GM12878 (cell line): ENCODE results near the gene NSMCE1. TPM values are rescaled to one million over a fixed set of nuclear protein-coding genes. Genes with fewer than 3 reads are reported as not detected.

Experiments
- ATAC-seq: fragments of 200-7000 bp; cut with Tn5 transposase; 3 replicates; pipeline ENCODE4 v1.9.1; 2020; ENCODE audit warnings: mild to moderate bottlenecking, moderate library complexity
- BruUV-seq: library from RNA; stranded (reverse); fragments of 400-500 nt; replicated peaks from 2 replicates; lab custom pipeline; 2021; lab: Mats Ljungman, UMichigan
- CTCF ChIA-PET: fragments of 300-600 bp; sonication (Branson Sonifier 250); formaldehyde crosslinking; extraction: SDS; loops from one replicate; lab custom pipeline; 2021; ENCODE audit warnings: inconsistent platforms; lab: Yijun Ruan, JAX
- POLR2A ChIA-PET: fragments of 350-600 bp; formaldehyde crosslinking; extraction: SDS; loops from one replicate; lab custom pipeline; 2021; ENCODE audit warnings: inconsistent platforms; lab: Charles Lee
- RAD21 ChIA-PET: fragments of 300-600 bp; sonication (Branson Sonifier 250); formaldehyde crosslinking; loops from one replicate; lab custom pipeline; 2023; ENCODE audit warnings: antibody characterized with exemption; ENCODE audit not compliant: unreplicated experiment; lab: Charles Lee
- SMC1A ChIA-PET: fragments of 300-600 bp; sonication (Branson Sonifier 250); formaldehyde crosslinking; loops from one replicate; lab custom pipeline; 2023; ENCODE audit not compliant: unreplicated experiment, uncharacterized antibody; lab: Charles Lee
- DNase-seq: peaks from one replicate; pipeline ENCODE4 v3.0.0-alpha.2; 2011; ENCODE audit warnings: low read depth, low spot score
- FAIRE-seq: peaks from 3 replicates; lab custom pipeline; 2011; peaks lifted over from hg19 to GRCh38; lab: Jason Lieb, UNC
- H2AFZ ChIP-seq: 2 replicates; pipeline ENCODE4 v1.6.0; 2011; ENCODE audit warnings: low read depth, low read length, control low read depth; ENCODE audit not compliant: control insufficient read depth
- H3K27ac ChIP-seq: 2 replicates; pipeline ENCODE4 v1.5.1; 2011; ENCODE audit warnings: control low read depth; ENCODE audit not compliant: control insufficient read depth, insufficient read depth
- H3K27me3 ChIP-seq, 2 experiments: replicated peaks in 1 of 2; 2 replicates each; pipeline versions ENCODE4 v1.6.0 to v1.6.1; 2011; ENCODE audit warnings: low read length in 1 of 2; ENCODE audit not compliant: control insufficient read depth in 2 of 2, insufficient read depth in 2 of 2
- H3K36me3 ChIP-seq, 2 experiments: 2 replicates each; pipeline ENCODE4 v1.5.1; 2011; ENCODE audit warnings: low read length in 1 of 2; ENCODE audit not compliant: control insufficient read depth in 2 of 2, insufficient read depth in 2 of 2
- H3K4me1 ChIP-seq: 2 replicates; pipeline ENCODE4 v1.6.1; 2011; ENCODE audit warnings: mild to moderate bottlenecking, low read length, moderate library complexity, mixed read lengths; ENCODE audit not compliant: control insufficient read depth, insufficient read depth
- H3K4me2 ChIP-seq: 2 replicates; pipeline ENCODE4 v1.6.0; 2011; ENCODE audit warnings: control low read depth; ENCODE audit not compliant: control insufficient read depth, insufficient read depth
- H3K4me3 ChIP-seq: fragments of 200-600 bp; sonication (generic); 2 replicates; pipeline ENCODE4 v1.5.1; 2016
- H3K79me2 ChIP-seq: 2 replicates; pipeline ENCODE4 v1.6.0; 2011; ENCODE audit warnings: low read length; ENCODE audit not compliant: control insufficient read depth, insufficient read depth
- H3K9ac ChIP-seq: 2 replicates; pipeline ENCODE4 v1.8.0; 2011; ENCODE audit warnings: low read length, control low read depth, mixed read lengths; ENCODE audit not compliant: control insufficient read depth, insufficient read depth
- H3K9me3 ChIP-seq: replicated peaks from 3 replicates; pipeline ENCODE4 v1.5.1; 2011; ENCODE audit warnings: mild to moderate bottlenecking, low read length; ENCODE audit not compliant: control insufficient read depth, insufficient read depth
- H4K20me1 ChIP-seq: 2 replicates; pipeline ENCODE4 v1.6.0; 2011; ENCODE audit not compliant: control insufficient read depth, insufficient read depth
- CUX1 ChIP-seq: IDR thresholded peaks from 2 replicates; pipeline ENCODE4 v1.6.1; 2012; ENCODE audit warnings: improper control_type of control experiment, low read depth, low read length; ENCODE audit not compliant: insufficient replicate concordance
- GABPA ChIP-seq: IDR thresholded peaks from 2 replicates; pipeline ENCODE4 v1.6.1; 2014; ENCODE audit warnings: antibody characterized with exemption, low read depth, mild to moderate bottlenecking, inconsistent platforms
- MAX ChIP-seq: IDR thresholded peaks from 2 replicates; pipeline ENCODE4 v1.6.1; 2012; ENCODE audit warnings: low read depth, low read length, improper control_type of control experiment
- ZNF217 ChIP-seq: fragments of 450-650 bp; IDR thresholded peaks from 2 replicates; pipeline ENCODE4 v1.6.1; 2017; ENCODE audit warnings: antibody characterized with exemption, mild to moderate bottlenecking
- WGBS: methylation state at CpG from one replicate; pipeline ENCODE4 v1.1.6; 2016; ENCODE audit warnings: low lambda C conversion rate; ENCODE audit not compliant: insufficient replicate concordance, insufficient coverage; ENCODE audit errors: missing lambda C conversion rate; 5-methylcytosine and 5-hydroxymethylcytosine counted together
- in situ Hi-C: fragments of 300-500 bp; cut with MboI; formaldehyde crosslinking; loops from 9 replicates; pipeline ENCODE4 v1.14.3; 2018; ENCODE audit warnings: mixed read lengths
- intact Hi-C: fragments of 100-400 bp; cut with micrococcal nuclease; formaldehyde crosslinking; loops from one replicate; pipeline ENCODE4 v1.14.2; 2022; ENCODE audit not compliant: unreplicated experiment
- polyA plus RNA-seq, 11 experiments: library from polyadenylated mRNA; depleted of rRNA in 4 of 11; unstranded in 6 of 11; stranded (reverse) in 5 of 11; fragments of >200 nt; fragmentation: Nextera tagmentation in 4 of 11; fragmentation: Illumina TruSeq in 1 of 11; extraction: Ambion mirVana in 4 of 11; extraction: Trizol in 1 of 11; gene quantifications; 1 replicate in 1 of 11; 2 replicates in 10 of 11; pipeline versions ENCODE4 v1.2.1 to v1.2.3, GENCODE V29; 2011 to 2016; ENCODE audit warnings: inconsistent platforms in 2 of 11, missing spikeins in 2 of 11, low read depth in 1 of 11
- total RNA-seq, 4 experiments: library from RNA; depleted of rRNA in 3 of 4; stranded (reverse); fragments of >200 nt in 3 of 4; fragmentation: Illumina TruSeq in 1 of 4; extraction: Trizol in 1 of 4; gene quantifications; 2 replicates each; pipeline versions ENCODE4 v1.2.1 to v1.2.3, GENCODE V29; 2013 to 2021
- TF ChIP-seq, protein P1 (sequence below): fragments of 150-350 bp; IDR thresholded peaks from 2 replicates; pipeline ENCODE4 v1.6.1; 2016; ENCODE audit warnings: low read depth, low read length

Gene NSMCE1
- total and polyA plus RNA-seq, 10 of the 15 experiments (the other 5 are each of a cell fraction or from before 2014, with no cell fraction given) = 54.0 to 214 (median 71.4) TPM

DNA sequence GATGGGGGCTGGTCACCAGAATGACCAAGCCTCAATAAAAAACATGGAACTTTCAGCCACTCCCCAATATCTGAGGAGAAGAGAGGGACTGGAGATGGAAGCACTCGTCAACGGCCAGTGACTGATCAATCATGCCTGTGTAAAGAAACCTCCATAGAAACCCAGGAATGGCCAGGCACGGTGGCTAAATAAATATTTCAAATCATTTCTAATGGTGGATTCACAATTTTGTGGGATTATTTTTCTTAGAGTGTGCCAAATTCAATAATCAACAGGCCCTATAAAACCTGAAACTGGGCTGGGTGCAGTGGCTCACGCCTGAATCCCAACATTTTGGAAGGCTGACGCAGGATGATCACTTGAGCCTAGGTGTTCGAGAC lies 16.4 kb downstream of the NSMCE1 start:
- RAD21 ChIA-PET = interaction anchor here (1.5 to 3.6 kb wide), 2 partner anchors 10 to 149 kb away, joined by 4 to 22 read pairs; no protein-coding TSS in a partner anchor
- no peak overlapping the region for H2AFZ ChIP-seq
- H3K4me1 ChIP-seq = peaks cover 25% of the 10 kb centered on the region
- peaks cover 0 to 11% of the 10 kb centered on the region in 2 experiments; a peak in 2 of 4 replicates for H3K36me3 ChIP-seq
- in situ Hi-C loops = no loop called here
- CTCF ChIA-PET = no interaction called here
- no peak for FAIRE-seq
- H3K79me2 ChIP-seq = peaks cover 5% of the 10 kb centered on the region
- BruUV-seq = no TSS peak
- no peak overlapping the region for H3K4me3 ChIP-seq
- no peak overlapping the region for H3K4me2 ChIP-seq
- H4K20me1 ChIP-seq = no peaks in the 10 kb centered on the region
- POLR2A ChIA-PET = interaction anchor here (1.8 to 5.6 kb wide), 2 partner anchors 12 to 31 kb away, joined by 5 to 79 read pairs; no protein-coding TSS in a partner anchor
- TF ChIP-seq MAX (no peak), ZNF217 (no peak)
- TF ChIP-seq, all 136 proteins: peak for 0
- H3K9me3 ChIP-seq = no peaks in the 10 kb centered on the region; the same call in 2 of the 3 replicates
- 97% methylated on average over 6 of the region's 6 CpGs for WGBS
- no peak overlapping the region for H3K27ac ChIP-seq
- H3K9ac ChIP-seq = no peak overlapping the region
- no peaks in the 10 kb centered on the region for H3K27me3 ChIP-seq
- SMC1A ChIA-PET = interaction anchor here (1.0 to 8.5 kb wide), 3 partner anchors 13 to 23 kb away, joined by 3 to 165 read pairs (median 67); no protein-coding TSS in a partner anchor
- intact Hi-C loops = no loop called here
- DNase-seq (no peak), ATAC-seq (no peak)

DNA sequence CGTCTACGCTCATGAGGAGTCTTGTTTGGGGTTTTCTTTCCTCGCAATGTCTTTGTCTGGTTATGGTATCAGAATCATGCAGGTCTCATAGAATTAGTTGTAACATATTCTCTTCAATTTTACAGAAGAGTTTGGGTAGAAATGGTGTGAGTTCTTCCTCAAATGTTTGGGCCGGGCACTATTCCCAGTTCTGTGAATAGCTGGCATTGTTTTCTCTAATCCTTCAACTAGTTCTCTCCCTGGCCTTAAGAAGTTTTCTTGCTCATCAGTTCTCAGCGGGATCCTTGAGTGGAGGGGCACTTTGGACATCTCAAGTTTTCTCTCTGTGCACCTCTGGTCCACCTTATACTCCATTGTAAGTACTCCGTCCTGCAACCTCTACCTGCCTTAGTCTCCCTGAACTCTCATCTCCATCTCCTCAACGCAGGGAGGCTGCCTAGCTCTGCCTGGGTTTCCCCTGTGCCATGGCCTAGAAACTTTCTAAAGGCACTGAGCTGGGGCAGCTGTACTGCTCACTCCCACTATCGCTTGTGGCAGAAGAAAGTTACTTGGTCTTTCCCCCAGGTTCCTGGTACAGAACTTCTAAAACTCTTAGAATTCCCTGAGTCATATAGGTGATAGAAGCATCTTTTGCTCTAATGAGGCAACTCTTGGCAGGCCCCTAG lies 16.9 kb downstream of the NSMCE1 start:
- no peaks in the 10 kb centered on the region for H4K20me1 ChIP-seq
- ChIA-PET SMC1A (interaction anchor here (1.0 to 8.5 kb wide), 4 partner anchors 12 to 23 kb away, joined by 3 to 165 read pairs (median 36); no protein-coding TSS in a partner anchor), POLR2A (interaction anchor here (0.7 to 5.6 kb wide), 4 partner anchors 12 to 150 kb away, joined by 5 to 79 read pairs (median 14); partner anchors contain the start of gene IL21R), RAD21 (interaction anchor here (1.0 to 1.5 kb wide), 4 partner anchors 15 to 149 kb away, joined by 3 to 6 read pairs (median 4); no protein-coding TSS in a partner anchor), CTCF (interaction anchor here (1.7 to 3.6 kb wide), 3 partner anchors 12 to 116 kb away, joined by 8 to 19 read pairs (median 18); no protein-coding TSS in a partner anchor)
- peaks cover 25% of the 10 kb centered on the region for H3K4me1 ChIP-seq
- no peaks in the 10 kb centered on the region for H3K27me3 ChIP-seq
- peaks cover 0 to 13% of the 10 kb centered on the region in 2 experiments; a peak in 2 of 4 replicates for H3K36me3 ChIP-seq
- no peak overlapping the region for H3K4me2 ChIP-seq
- H3K27ac ChIP-seq = no peak overlapping the region
- DNase-seq (no peak), ATAC-seq (no peak), FAIRE-seq (no peak)
- intact Hi-C loops (no loop called here), in situ Hi-C loops (no loop called here)
- H3K9ac ChIP-seq = no peak overlapping the region
- H3K79me2 ChIP-seq = peaks cover 5% of the 10 kb centered on the region
- BruUV-seq = no TSS peak
- no peak overlapping the region for H2AFZ ChIP-seq
- WGBS = 84% methylated on average over 8 of the region's 8 CpGs
- no peaks in the 10 kb centered on the region; the same call in 2 of the 3 replicates for H3K9me3 ChIP-seq
- no peak overlapping the region for H3K4me3 ChIP-seq
- TF ChIP-seq, protein P1, sequence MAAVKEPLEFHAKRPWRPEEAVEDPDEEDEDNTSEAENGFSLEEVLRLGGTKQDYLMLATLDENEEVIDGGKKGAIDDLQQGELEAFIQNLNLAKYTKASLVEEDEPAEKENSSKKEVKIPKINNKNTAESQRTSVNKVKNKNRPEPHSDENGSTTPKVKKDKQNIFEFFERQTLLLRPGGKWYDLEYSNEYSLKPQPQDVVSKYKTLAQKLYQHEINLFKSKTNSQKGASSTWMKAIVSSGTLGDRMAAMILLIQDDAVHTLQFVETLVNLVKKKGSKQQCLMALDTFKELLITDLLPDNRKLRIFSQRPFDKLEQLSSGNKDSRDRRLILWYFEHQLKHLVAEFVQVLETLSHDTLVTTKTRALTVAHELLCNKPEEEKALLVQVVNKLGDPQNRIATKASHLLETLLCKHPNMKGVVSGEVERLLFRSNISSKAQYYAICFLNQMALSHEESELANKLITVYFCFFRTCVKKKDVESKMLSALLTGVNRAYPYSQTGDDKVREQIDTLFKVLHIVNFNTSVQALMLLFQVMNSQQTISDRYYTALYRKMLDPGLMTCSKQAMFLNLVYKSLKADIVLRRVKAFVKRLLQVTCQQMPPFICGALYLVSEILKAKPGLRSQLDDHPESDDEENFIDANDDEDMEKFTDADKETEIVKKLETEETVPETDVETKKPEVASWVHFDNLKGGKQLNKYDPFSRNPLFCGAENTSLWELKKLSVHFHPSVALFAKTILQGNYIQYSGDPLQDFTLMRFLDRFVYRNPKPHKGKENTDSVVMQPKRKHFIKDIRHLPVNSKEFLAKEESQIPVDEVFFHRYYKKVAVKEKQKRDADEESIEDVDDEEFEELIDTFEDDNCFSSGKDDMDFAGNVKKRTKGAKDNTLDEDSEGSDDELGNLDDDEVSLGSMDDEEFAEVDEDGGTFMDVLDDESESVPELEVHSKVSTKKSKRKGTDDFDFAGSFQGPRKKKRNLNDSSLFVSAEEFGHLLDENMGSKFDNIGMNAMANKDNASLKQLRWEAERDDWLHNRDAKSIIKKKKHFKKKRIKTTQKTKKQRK = no peak
- TF ChIP-seq GABPA (no peak), CUX1 (no peak)
